ENCODE results near the gene PRAMEF1.
"Not testable (repeated sequence)": the region's sequence is repeated elsewhere in the genome, so short reads cannot be mapped to it uniquely, and the experiment has no call there.

The PRAMEF1 gene, protein sequence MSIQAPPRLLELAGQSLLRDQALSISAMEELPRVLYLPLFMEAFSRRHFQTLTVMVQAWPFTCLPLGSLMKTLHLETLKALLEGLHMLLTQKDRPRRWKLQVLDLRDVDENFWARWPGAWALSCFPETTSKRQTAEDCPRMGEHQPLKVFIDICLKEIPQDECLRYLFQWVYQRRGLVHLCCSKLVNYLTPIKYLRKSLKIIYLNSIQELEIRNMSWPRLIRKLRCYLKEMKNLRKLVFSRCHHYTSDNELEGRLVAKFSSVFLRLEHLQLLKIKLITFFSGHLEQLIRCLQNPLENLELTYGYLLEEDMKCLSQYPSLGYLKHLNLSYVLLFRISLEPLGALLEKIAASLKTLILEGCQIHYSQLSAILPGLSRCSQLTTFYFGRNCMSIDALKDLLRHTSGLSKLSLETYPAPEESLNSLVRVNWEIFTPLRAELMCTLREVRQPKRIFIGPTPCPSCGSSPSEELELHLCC

DNA sequence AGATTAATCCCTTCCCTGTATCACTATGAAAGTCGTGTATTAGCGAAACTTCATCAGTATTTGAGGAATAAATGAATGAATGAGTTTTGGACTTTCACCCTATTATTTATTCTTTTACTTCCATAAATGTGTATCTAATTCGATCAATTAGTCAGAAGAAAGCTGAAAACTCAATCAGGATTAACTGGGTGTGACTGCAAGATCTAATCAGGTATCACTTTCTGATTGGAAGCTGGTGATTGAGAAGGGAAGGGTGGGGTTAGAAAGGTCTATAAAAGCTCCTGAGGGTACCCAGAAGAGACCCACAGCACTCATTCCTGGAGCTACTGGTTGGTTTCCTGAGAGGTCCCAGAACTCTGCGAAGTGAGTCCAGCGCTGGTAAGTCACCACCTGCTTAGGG is at the start of gene PRAMEF1:
TSS of gene PRAMEF1 (plus strand) at position 301 of the 400 bp plus-strand sequence. CDS start 1,831 bp downstream, outside the sequence.
- not testable (repeated sequence) for DNase-seq

DNA sequence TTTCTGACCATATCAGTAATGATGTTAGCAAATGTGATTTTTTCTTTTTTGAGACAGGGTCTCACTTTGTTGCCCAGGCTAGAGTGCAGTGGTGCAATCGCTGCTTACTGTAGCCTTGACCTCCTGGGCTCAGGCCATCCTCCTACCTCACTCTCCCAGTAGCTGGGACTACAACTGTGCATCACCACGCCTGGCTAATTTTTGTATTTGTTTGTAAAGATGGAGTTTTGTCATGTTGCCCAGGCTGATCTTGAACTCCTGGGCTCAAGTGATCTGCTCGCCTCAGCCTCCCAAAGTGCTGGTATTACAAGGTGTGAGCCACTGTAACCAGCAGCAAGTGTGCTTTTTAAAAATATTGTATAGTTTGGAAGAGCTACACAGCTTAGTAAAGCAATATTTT is 49.3 kb upstream of the PRAMEF1 start:
- DNase-seq, result no peak

DNA sequence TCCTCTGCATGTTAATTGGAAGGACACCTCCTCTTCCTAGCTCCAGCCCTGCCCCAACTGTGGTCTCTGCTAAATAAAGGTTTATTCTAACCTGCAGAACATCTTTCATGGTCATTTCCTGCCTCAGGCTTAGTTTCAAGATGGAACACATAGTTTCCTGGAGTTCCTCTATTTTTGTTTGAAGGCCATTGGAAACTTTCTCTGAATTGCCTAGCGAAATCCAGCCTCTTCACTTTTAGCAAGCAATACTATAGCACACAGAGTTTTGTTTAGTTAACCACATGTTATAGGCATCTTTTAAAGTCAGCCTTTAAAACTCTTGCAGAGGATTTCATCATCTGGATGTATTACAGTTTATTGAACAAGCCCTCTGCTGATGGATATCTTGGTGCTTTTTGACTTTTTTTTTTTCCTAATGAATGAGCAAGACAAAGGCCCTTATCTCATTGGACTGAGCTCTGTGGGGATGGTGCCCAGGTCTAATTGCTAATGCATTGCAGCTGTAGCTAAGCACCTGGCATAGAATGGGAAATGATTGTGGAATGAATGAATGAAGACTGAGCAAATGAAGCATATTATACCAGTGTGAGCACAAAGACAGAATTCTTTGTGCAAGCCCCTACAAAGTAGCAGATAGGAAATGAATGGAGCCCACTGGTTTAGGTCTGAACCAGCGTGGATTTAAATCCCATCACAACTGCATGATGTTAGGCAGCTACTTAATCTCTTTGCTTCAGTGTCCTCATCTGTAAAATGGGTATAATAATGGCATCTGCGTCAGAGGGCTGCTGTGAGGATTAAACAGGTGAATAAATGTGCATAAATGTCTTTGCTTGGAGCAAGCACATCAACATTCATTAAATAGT is 45.8 kb upstream of the PRAMEF1 start:
- no peak for DNase-seq

DNA sequence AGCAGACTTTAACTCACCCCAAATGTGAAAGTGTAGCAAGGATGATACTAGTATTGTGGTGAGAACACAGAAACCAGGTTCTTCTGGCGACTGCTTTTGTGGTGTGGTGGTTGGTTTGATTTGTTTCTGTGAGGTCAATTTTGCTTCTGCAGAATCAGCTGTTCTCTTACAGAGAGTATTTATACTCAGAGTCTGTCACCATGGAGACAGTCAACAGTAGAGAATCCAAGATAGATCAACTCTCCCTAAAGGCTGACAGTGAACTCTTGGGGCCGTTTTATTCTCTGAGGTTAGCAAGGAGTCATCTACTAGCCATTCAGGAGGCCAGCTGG is 45.2 kb upstream of the PRAMEF1 start, which contains the start of gene CFAP107:
TSS of gene CFAP107 (plus strand) at position 209 of the 332 bp plus-strand sequence. CDS start 231 bp downstream, outside the sequence.
- DNase-seq, result peak; percentile 86

DNA sequence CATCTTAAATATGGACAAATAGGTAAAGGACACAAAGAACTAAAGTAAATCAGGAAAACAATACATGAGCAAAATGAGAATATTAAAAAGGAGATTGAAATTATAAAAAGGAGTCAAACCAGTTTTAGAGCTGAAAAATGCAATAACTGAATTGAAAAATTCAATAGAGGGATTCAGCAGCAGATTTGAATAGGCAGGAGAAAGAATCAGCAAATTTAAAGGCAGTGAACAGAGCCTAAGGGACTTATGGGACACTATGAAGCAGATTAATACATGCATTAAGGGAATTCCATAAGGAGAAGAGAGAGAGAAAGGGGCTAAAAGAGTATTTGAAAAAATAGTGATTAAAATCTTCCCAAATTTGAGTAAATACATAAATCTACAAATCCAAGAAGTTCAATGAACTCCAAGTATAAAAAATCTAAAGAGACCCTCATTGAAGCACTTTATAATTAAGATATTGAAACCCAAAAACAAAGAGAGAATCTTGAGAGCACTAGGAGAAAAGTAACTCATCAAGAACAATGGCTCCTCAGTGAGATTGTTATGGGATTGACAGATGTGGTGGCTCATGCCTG is 42.3 kb upstream of the PRAMEF1 start:
- no peak for DNase-seq

DNA sequence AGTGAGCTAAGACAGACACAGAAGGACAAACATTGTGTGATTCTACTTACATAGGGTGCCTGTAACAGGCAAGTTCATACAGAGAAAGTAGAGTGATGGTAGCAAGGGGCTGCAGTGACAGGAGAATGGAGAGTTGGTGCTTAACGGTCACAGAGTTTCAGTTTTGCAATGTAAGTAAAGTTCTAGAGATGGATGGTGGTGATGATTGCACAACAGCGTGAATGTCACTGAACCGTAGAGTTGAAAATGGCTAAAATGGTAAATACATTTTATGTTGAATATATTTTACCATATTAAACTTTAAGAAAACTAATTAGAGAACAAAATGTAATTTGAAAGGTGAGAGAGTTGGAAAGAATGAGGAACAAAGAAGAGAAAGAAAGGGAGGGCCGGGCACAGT is 36.5 kb upstream of the PRAMEF1 start:
- DNase-seq, result no peak

DNA sequence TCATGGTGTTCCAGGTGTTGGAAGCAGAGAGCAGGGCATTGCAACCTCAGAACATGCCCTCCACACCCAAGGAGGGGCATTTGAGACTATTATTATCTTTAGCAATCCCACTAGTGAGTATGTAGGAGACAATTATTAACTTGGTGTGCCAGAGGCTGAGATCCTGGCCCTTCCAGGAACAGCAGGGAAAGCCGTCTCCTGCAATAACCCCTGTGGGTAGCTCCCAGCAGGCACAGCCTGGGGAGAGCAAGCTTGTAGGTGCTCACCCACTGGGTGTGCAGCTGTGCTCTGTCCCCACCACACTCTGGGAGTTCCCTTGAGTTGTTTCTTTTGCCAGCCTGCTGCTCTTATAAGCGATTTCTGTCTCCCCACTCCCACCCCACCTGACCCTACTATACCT is 34.9 kb upstream of the PRAMEF1 start:
- no peak for DNase-seq

DNA sequence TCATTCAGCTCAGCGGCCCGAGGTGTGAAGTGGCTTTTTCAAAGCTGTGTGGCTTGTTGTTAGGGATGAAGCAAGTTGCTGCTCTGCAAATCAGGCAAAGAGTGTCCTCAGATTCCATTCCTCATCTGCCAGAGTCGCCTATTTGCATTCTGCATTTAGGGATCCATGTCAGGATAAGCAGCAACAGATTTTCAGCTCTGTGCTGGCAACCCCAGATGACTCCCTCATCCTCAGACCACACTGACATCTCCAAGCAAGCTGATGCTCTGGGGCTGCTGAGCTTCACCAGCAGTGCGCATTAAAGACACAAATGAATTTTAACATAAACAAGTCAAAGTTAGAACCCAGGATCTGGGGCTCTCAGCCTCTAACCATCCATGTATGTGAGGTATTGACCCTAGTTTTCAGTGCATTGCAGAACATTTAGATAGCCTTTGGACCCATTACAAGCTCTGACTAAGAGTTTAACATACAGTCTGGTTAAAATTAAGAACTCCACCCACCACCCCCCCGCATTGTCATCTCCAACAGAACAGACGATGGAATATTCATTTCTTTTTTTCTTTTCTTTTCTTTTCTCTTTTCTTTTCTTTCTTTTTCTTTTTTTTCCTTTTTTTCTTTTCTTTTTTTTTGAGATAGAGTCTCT is 34.3 kb upstream of the PRAMEF1 start:
- DNase-seq, result no peak

DNA sequence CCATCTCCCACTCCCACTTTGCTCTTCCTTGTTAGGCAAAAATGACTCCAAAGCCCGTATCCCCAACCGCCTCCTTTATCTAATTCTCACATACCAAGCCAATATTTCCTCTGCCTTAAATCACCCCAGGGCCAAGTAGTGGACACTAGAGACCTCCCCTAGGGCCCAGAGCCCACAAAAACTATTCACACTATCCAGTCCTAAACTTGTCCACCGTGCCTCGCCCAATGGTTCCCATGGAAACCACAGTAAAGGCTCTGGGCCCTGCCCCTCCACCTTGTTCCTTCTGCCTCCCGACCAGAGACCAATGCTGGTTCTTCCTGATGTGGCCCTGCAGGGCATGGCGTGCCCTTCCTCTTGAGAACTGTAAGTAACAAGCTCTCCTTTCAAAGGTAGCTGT is 33.4 kb upstream of the PRAMEF1 start:
- DNase-seq, result no peak

DNA sequence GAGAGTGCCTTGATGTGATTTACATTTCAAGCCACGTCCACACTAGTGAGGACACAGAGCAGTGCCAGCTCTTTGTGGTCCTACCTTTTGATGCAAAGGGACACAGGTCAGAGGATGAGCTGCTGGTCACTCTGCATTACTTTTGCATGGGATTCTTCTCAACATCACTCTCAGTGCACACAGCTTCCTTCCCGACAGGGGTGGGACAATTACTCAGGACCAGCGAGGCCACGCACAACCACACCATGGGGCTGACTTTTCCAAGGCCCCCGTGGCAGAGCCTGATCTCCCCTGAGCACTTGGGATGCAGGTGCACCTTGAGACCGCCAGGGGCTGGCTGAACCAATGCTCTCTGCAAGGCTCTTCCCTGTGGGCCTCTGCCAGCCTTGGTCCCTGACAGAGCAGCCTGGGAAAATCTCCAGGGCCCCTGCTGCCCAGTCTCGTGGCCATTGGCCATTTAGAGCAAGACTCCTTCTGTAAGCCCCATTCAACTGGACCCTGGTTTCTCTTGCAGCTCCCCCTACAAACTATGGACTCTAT is 30.9 kb upstream of the PRAMEF1 start:
- DNase-seq, result peak; percentile 58

DNA sequence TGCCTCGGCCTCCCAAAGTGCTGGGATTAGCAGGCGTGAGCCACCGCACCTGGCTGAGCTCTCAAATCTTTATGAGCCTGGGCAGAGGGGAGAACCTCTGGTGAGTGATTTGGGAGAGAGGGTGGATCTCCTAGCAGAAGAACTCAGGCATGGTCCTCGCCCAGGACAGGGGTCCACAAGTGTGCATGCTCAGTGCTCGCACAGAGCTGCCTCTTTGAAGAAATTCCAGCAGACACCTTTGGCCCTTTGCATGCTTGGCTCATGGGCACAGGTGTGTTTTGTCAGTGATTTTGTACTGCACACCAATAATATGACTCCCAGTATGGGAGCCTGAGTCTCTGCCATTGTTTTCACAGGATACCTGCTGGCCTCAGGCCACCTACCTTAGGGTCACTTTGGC is 29.4 kb upstream of the PRAMEF1 start:
- no peak for DNase-seq

DNA sequence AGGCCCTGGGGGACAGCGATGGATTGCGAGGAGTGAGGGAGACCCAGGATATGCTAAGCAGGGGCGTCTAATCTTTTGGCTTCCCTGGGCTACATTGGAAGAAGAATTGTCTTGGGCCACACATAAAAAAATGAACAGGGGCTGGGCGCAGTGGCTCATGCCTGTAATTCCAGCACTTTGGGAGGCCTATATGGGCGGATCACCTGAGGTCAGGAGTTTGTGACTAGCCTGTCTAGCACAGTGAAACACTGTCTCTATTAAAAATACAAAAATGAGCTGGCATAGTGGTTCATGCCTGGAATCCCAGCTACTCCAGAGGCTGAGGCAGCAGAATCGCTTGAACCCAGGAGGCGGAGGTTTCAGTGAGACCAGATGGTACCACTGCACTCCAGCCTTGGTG is 28.4 kb upstream of the PRAMEF1 start:
- DNase-seq, result no peak

DNA sequence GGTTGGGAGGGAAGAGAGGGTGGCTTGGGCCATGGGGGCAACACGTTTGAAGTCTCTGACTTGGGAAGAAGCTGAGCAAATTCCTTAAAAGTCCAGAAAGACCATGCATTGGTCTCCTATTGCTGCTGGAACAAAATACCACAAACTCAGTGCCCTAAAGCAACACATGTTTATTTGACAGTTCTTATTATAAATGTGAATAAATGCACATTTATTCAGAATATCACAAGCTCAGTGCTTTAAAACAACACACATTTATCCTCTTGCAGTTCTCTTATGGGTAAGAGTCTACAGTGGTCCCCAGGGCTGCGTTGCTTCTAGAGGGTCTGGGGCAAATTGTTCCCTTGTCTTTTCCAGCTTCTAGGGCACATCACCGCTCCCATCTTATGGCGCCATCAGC is 27.7 kb upstream of the PRAMEF1 start:
- no peak for DNase-seq

DNA sequence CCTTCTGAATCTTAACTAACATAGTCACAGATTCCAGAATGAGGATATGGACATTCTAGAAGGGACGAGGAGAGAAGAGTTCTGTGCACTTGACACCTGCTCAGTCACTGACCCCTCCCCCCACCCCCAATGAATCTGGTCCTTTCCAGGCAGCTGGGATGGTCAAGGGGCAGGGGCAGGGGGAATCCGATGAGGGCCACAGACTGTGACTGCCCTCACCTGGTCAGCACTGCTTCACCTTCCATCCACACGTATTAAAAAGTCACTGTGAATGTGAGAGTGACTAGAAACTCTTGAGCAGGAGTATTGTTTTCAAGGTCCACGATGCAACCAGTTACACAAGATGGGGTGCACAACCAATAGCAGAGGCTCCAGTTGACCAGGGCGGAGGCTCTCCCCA is 27.2 kb upstream of the PRAMEF1 start:
- DNase-seq, result no peak

DNA sequence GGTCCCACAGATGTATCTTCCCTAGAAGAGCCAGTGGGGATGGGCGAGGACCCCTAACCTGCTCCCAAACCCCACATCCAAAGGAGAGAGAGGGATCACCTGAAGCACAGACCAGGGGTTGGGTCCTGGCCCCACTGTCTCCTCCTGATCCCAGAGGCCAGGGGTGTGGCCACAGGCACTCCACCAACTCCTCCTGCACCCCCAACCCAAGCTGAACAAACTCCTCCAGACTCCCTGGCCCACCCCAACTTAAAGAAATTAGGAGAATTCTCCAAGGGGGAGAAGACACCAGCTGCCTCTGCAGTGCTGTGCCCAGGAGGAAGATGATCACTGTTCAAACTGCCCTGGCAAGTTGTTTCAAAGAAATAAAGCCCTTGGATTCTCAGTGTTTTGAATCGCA is 22.2 kb upstream of the PRAMEF1 start:
- DNase-seq, result no peak

DNA sequence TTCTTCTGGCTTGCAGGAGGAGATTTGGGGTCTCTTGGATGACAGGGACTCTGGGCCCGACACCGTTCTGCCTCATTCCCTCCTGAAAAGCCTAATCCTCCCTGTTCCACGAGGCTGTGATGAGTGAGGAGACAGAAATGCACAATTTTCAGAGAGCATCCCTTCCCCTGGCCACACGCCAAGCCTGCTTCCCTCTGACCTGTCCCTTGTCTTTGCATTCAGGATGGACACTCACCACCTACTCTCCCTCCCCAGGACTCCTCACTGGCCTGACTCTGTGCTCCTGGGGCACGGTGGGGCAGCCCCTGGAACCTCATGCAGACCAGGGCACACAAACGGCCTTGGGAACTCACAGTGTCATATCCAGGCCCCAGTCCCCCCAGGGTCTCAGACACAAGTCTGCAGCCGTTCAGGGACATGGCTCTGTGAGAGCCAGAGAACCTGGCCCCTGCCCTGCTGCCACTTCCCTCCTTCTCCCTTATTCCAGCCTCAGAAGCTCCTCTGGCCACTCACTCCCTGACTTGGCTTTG is 21.2 kb upstream of the PRAMEF1 start:
- no peak for DNase-seq

DNA sequence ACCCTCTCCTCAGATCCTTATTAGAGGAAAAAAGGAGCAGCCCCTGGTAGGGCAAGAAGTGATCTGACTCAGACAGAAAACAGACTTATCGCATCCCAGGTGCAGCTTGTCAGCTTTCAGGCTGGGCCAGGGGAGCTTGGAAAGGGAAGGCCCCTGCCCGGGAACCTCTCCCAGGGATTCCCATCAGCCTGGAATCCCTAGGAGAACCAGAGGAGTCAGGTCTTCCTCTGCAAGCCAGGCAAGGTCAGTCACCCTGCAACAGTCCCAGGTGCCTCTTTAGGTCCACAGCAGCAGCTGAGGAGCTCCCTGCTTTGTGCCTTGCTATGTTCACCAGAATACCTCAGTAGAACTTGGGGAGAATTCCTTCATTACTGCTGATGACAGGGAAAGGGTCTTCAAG is 20.6 kb upstream of the PRAMEF1 start:
- DNase-seq, result no peak

DNA sequence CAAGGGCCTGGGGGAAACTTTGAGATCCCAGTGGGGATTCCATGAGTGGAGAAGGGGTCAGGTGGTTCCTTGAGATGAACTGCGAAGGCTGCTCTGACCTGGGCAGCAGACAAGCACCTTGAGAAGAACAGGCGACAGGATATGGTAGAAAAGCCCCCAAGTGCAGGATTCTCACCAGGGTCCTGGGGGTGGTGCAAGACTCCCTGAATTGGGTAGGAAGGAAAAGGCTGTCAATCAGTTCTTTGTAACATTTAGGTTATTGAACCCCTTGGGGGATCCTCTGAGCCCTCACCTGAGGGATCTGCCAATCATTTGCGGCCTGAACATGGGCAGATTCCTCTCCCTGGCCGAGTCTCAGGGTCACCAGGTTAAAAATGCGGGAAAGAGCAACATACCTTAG is 20.0 kb upstream of the PRAMEF1 start:
- DNase-seq, result no peak

DNA sequence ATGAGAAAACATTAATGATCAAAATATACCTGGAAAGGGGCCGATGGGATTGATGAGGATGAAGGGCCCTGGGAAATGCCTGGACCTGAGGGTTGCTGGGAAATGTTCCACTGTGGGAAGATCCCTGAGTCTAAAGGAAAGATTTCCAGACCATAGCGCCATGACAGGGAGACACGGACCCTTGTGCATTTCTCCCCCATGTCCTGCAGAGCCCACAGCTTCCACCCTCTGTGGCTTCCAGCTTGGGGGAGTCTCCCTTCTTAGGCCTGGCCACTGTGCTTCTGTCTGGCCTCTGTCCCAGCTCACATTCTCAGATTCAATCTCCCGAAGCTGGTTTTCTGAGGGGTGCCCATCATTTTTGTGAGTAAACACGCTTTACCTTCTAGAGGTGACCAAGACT is 18.7 kb upstream of the PRAMEF1 start:
- no peak for DNase-seq

DNA sequence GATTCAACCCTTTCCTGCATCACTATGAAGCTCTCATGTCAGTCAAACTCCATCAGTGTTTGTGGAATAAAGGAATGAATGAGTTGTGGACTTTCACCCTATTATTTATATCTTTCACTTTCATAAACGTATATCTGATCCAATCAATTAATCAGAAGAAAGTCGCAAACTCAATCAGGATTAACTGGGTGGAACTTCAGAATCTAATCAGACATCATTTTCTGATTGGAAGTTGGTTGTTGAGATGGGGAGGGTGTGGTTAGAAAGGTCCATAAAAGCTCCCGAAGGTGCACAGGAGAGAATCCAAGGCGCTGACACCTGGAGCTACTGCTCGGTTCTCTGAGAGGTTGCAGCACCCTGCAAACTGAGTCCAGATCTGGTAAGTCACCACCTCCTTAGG is 17.8 kb upstream of the PRAMEF1 start, which contains the start of gene PRAMEF12:
TSS of gene PRAMEF12 (plus strand) at position 301 of the 400 bp plus-strand sequence. CDS start 1,130 bp downstream, outside the sequence.
- DNase-seq, result no peak

DNA sequence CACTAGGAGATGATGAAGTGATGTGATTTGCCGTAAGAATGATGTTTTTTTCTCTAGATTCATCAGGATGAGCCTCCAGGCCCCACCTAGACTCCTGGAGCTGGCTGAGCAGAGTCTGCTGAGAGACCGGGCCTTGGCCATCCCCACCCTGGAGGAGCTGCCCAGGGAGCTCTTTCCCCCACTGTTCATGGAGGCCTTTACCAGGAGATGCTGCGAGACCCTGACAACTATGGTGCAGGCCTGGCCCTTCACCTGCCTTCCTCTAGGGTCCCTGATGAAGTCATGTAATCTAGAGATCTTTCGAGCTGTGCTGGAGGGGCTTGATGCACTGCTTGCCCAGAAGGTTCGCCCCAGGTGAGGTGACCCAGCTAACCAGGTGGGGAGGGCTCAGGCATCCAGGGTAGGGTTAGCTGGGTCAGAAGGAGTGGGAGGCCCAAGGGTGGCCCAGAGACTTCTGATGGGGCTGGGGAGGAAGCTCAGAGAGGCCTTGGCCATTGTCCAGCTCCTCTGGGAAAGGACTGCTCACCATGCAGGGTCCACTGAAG is 16.3 kb upstream of the PRAMEF1 start:
- no peak for DNase-seq

DNA sequence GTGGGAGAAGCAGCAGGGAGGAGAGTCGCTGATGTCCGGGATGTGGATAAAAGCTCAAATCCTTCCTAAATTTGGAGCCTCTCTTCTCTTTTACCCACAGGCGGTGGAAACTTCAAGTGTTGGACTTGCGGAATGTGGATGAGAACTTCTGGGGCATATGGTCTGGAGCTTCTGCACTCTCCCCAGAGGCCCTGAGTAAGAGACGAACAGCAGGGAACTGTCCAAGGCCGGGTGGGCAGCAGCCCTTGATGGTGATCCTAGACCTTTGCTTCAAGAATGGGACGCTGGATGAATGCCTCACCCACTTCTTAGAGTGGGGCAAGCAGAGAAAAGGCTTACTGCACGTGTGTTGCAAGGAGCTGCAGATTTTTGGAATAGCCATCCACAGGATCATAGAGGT is 15.8 kb upstream of the PRAMEF1 start:
- DNase-seq, result no peak
